GM12878 (cell line): Measurements from ENCODE around the gene ATL1. TPM values are rescaled to one million over a fixed set of nuclear protein-coding genes. Genes with fewer than 3 reads are reported as not detected.

ENCODE experiments used
- BCL11A ChIP-seq: IDR thresholded peaks from 2 replicates; pipeline ENCODE4 v1.6.1; 2011; ENCODE audit warnings: low read depth, low read length
- BMI1 ChIP-seq: fragments of 450-650 bp; IDR thresholded peaks from 2 replicates; pipeline ENCODE4 v1.6.1; 2016; ENCODE audit warnings: mild to moderate bottlenecking, moderate library complexity, borderline replicate concordance
- CBX5 ChIP-seq: sonication (generic); IDR thresholded peaks from 2 replicates; pipeline ENCODE4 v1.6.1; 2016; ENCODE audit warnings: low read depth, moderate library complexity, mild to moderate bottlenecking, inconsistent platforms
- CREM ChIP-seq: IDR thresholded peaks from 2 replicates; pipeline ENCODE4 v1.6.1; 2014; ENCODE audit warnings: antibody characterized with exemption, low read depth
- FOXM1 ChIP-seq: IDR thresholded peaks from 2 replicates; pipeline ENCODE4 v1.6.1; 2012; ENCODE audit warnings: low read depth, mild to moderate bottlenecking, inconsistent platforms, low read length, moderate library complexity
- IRF4 ChIP-seq: IDR thresholded peaks from 2 replicates; pipeline ENCODE4 v1.6.1; 2011; ENCODE audit warnings: low read depth, low read length
- NFYA ChIP-seq: IDR thresholded peaks from 2 replicates; pipeline ENCODE4 v1.6.1; 2011; ENCODE audit warnings: low read depth, mild to moderate bottlenecking, low read length, improper control_type of control experiment, borderline replicate concordance
- NR2C1 ChIP-seq: fragments of 450-650 bp; IDR thresholded peaks from 2 replicates; pipeline ENCODE4 v1.6.1; 2017; ENCODE audit warnings: antibody characterized with exemption, mild to moderate bottlenecking, moderate library complexity
- NRF1 ChIP-seq: conservative IDR thresholded peaks from 2 replicates; pipeline ENCODE4 v1.6.1; 2011; ENCODE audit warnings: mild to moderate bottlenecking, low read depth, low read length, improper control_type of control experiment
- SMAD1 ChIP-seq: fragments of 450-650 bp; IDR thresholded peaks from 2 replicates; pipeline ENCODE4 v1.6.1; 2018; ENCODE audit warnings: mild to moderate bottlenecking, low read depth; ENCODE audit not compliant: partially characterized antibody
- YY1 ChIP-seq: IDR thresholded peaks from 2 replicates; pipeline ENCODE4 v1.6.1; 2011; ENCODE audit warnings: low read depth, mild to moderate bottlenecking, low read length
- ZBED1 ChIP-seq: IDR thresholded peaks from 2 replicates; pipeline ENCODE4 v1.6.1; 2016; ENCODE audit warnings: borderline replicate concordance
- polyA plus RNA-seq, 11 experiments: library from polyadenylated mRNA; depleted of rRNA in 4 of 11; unstranded in 6 of 11; stranded (reverse) in 5 of 11; fragments of >200 nt; fragmentation: Nextera tagmentation in 4 of 11; fragmentation: Illumina TruSeq in 1 of 11; extraction: Ambion mirVana in 4 of 11; extraction: Trizol in 1 of 11; gene quantifications; 1 replicate in 1 of 11; 2 replicates in 10 of 11; pipeline versions ENCODE4 v1.2.1 to v1.2.3, GENCODE V29; 2011 to 2016; ENCODE audit warnings: inconsistent platforms in 2 of 11, missing spikeins in 2 of 11, low read depth in 1 of 11
- total RNA-seq, 4 experiments: library from RNA; depleted of rRNA in 3 of 4; stranded (reverse); fragments of >200 nt in 3 of 4; fragmentation: Illumina TruSeq in 1 of 4; extraction: Trizol in 1 of 4; gene quantifications; 2 replicates each; pipeline versions ENCODE4 v1.2.1 to v1.2.3, GENCODE V29; 2013 to 2021
- TF ChIP-seq, protein P1 (sequence below): fragments of 450-650 bp; IDR thresholded peaks from 2 replicates; pipeline ENCODE4 v1.6.1; 2017; ENCODE audit warnings: mild to moderate bottlenecking
- TF ChIP-seq, protein P2 (sequence below): fragments of 450-650 bp; IDR thresholded peaks from 2 replicates; pipeline ENCODE4 v1.6.1; 2016; ENCODE audit warnings: mild to moderate bottlenecking
- TF ChIP-seq, protein P3 (sequence below): IDR thresholded peaks from 2 replicates; pipeline ENCODE4 v1.6.1; 2012; ENCODE audit warnings: low read length, inconsistent platforms
- TF ChIP-seq, protein P4 (sequence below): IDR thresholded peaks from 2 replicates; pipeline ENCODE4 v1.6.1; 2011; ENCODE audit warnings: low read depth, mild to moderate bottlenecking, low read length, moderate library complexity, borderline replicate concordance; ENCODE audit errors: extremely low read depth
- TF ChIP-seq, protein P5 (sequence below): fragments of 150-350 bp; IDR thresholded peaks from 2 replicates; pipeline ENCODE4 v1.6.1; 2014; ENCODE audit warnings: mild to moderate bottlenecking, low read depth, low read length
- TF ChIP-seq, protein P6 (sequence below): fragments of 450-650 bp; IDR thresholded peaks from 2 replicates; pipeline ENCODE4 v1.6.1; 2017; ENCODE audit warnings: mild to moderate bottlenecking, moderate library complexity

ATL1 gene
- total and polyA plus RNA-seq, 10 of the 15 experiments (the other 5 are each of a cell fraction or from before 2014, with no cell fraction given): 0.11 to 1.2 (median 0.58) TPM; not detected in 1

GRCh38 chr14:50624447-50624846 lies 64.5 kb downstream of the ATL1 start (continued):
- TF ChIP-seq NRF1 (no peak), FOXM1 (0 out of 2 replicates have a peak, but pooled peaks have one; percentile 33), NFYA (no peak), YY1 (no peak), CREM (0 out of 2 replicates have a peak, but pooled peaks have one; percentile 19), BMI1 (0 out of 2 replicates have a peak, but pooled peaks have one; percentile 26), SMAD1 (no peak), BCL11A (peak; percentile 50; the same call in 1 of the 2 replicates), NR2C1 (0 out of 2 replicates have a peak, but pooled peaks have one; percentile 7), ZBED1 (no peak), IRF4 (peak; percentile 64; the same call in 1 of the 2 replicates), CBX5 (no peak)
- TF ChIP-seq, protein P1, sequence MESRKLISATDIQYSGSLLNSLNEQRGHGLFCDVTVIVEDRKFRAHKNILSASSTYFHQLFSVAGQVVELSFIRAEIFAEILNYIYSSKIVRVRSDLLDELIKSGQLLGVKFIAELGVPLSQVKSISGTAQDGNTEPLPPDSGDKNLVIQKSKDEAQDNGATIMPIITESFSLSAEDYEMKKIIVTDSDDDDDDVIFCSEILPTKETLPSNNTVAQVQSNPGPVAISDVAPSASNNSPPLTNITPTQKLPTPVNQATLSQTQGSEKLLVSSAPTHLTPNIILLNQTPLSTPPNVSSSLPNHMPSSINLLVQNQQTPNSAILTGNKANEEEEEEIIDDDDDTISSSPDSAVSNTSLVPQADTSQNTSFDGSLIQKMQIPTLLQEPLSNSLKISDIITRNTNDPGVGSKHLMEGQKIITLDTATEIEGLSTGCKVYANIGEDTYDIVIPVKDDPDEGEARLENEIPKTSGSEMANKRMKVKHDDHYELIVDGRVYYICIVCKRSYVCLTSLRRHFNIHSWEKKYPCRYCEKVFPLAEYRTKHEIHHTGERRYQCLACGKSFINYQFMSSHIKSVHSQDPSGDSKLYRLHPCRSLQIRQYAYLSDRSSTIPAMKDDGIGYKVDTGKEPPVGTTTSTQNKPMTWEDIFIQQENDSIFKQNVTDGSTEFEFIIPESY: no peak
- TF ChIP-seq, protein P2, sequence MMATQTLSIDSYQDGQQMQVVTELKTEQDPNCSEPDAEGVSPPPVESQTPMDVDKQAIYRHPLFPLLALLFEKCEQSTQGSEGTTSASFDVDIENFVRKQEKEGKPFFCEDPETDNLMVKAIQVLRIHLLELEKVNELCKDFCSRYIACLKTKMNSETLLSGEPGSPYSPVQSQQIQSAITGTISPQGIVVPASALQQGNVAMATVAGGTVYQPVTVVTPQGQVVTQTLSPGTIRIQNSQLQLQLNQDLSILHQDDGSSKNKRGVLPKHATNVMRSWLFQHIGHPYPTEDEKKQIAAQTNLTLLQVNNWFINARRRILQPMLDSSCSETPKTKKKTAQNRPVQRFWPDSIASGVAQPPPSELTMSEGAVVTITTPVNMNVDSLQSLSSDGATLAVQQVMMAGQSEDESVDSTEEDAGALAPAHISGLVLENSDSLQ: no peak
- TF ChIP-seq, protein P3, sequence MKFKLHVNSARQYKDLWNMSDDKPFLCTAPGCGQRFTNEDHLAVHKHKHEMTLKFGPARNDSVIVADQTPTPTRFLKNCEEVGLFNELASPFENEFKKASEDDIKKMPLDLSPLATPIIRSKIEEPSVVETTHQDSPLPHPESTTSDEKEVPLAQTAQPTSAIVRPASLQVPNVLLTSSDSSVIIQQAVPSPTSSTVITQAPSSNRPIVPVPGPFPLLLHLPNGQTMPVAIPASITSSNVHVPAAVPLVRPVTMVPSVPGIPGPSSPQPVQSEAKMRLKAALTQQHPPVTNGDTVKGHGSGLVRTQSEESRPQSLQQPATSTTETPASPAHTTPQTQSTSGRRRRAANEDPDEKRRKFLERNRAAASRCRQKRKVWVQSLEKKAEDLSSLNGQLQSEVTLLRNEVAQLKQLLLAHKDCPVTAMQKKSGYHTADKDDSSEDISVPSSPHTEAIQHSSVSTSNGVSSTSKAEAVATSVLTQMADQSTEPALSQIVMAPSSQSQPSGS: 0 out of 2 replicates have a peak, but pooled peaks have one; percentile 22
- TF ChIP-seq, protein P4, sequence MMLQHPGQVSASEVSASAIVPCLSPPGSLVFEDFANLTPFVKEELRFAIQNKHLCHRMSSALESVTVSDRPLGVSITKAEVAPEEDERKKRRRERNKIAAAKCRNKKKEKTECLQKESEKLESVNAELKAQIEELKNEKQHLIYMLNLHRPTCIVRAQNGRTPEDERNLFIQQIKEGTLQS: no peak
- TF ChIP-seq, protein P5, sequence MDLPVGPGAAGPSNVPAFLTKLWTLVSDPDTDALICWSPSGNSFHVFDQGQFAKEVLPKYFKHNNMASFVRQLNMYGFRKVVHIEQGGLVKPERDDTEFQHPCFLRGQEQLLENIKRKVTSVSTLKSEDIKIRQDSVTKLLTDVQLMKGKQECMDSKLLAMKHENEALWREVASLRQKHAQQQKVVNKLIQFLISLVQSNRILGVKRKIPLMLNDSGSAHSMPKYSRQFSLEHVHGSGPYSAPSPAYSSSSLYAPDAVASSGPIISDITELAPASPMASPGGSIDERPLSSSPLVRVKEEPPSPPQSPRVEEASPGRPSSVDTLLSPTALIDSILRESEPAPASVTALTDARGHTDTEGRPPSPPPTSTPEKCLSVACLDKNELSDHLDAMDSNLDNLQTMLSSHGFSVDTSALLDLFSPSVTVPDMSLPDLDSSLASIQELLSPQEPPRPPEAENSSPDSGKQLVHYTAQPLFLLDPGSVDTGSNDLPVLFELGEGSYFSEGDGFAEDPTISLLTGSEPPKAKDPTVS: no peak
- TF ChIP-seq, protein P6, sequence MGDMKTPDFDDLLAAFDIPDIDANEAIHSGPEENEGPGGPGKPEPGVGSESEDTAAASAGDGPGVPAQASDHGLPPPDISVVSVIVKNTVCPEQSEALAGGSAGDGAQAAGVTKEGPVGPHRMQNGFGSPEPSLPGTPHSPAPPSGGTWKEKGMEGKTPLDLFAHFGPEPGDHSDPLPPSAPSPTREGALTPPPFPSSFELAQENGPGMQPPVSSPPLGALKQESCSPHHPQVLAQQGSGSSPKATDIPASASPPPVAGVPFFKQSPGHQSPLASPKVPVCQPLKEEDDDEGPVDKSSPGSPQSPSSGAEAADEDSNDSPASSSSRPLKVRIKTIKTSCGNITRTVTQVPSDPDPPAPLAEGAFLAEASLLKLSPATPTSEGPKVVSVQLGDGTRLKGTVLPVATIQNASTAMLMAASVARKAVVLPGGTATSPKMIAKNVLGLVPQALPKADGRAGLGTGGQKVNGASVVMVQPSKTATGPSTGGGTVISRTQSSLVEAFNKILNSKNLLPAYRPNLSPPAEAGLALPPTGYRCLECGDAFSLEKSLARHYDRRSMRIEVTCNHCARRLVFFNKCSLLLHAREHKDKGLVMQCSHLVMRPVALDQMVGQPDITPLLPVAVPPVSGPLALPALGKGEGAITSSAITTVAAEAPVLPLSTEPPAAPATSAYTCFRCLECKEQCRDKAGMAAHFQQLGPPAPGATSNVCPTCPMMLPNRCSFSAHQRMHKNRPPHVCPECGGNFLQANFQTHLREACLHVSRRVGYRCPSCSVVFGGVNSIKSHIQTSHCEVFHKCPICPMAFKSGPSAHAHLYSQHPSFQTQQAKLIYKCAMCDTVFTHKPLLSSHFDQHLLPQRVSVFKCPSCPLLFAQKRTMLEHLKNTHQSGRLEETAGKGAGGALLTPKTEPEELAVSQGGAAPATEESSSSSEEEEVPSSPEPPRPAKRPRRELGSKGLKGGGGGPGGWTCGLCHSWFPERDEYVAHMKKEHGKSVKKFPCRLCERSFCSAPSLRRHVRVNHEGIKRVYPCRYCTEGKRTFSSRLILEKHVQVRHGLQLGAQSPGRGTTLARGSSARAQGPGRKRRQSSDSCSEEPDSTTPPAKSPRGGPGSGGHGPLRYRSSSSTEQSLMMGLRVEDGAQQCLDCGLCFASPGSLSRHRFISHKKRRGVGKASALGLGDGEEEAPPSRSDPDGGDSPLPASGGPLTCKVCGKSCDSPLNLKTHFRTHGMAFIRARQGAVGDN: peak; percentile 42; the same call in 1 of the 2 replicates
